Naive thymus-derived CD4-positive, alpha-beta T cell (primary cell): Measurements from ENCODE around the gene PARM1. TPM values are rescaled to one million over a fixed set of nuclear protein-coding genes. Genes with fewer than 3 reads are reported as not detected.

Source experiments
- ATAC-seq: fragments of 150-1000 bp; cut with Tn5 transposase; 2 replicates; pipeline ENCODE4 v1.10.0; 2021; ENCODE audit warnings: mild to moderate bottlenecking, moderate library complexity
- CTCF ChIA-PET: fragments of 350-600 bp; sonication (Branson Sonifier 250); formaldehyde crosslinking; loops from one replicate; lab custom pipeline; 2021; ENCODE audit warnings: antibody characterized with exemption; lab: Charles Lee
- POLR2A ChIA-PET: fragments of 350-600 bp; sonication (Branson Sonifier 250); formaldehyde crosslinking; loops from one replicate; lab custom pipeline; 2021; ENCODE audit warnings: antibody characterized with exemption, inconsistent platforms; lab: Charles Lee
- DNase-seq, 9 donors: peaks; one replicate each; pipeline versions ENCODE4 v3.0.0 to v3.0.0-alpha.2; 2020 to 2022; ENCODE audit warnings: mixed read lengths in 1 of 9
- H3K27ac ChIP-seq: one replicate; pipeline ENCODE4 v1.7.0; 2013; ENCODE audit warnings: mild to moderate bottlenecking, low read depth, low read length, moderate library complexity
- H3K27me3 ChIP-seq, 2 donors: one replicate each; pipeline ENCODE4 v1.7.0; 2013; ENCODE audit warnings: low read length in 2 of 2, mild to moderate bottlenecking in 2 of 2, moderate library complexity in 2 of 2; ENCODE audit not compliant: control insufficient read depth in 2 of 2, insufficient read depth in 2 of 2
- H3K36me3 ChIP-seq, 3 experiments: 1 replicate in 2 of 3; 2 replicates in 1 of 3; pipeline ENCODE4 v1.7.0; 2013; ENCODE audit warnings: low read length in 3 of 3, mild to moderate bottlenecking in 3 of 3, moderate library complexity in 1 of 3; ENCODE audit not compliant: insufficient read depth in 3 of 3, control insufficient read depth in 2 of 3
- H3K4me1 ChIP-seq, 2 donors: one replicate each; pipeline ENCODE4 v1.7.0; 2013; ENCODE audit warnings: low read length in 2 of 2, mild to moderate bottlenecking in 2 of 2, moderate library complexity in 1 of 2; ENCODE audit not compliant: control insufficient read depth in 2 of 2, insufficient read depth in 2 of 2
- H3K4me3 ChIP-seq: 2 replicates; pipeline ENCODE4 v1.7.0; 2013; ENCODE audit warnings: mild to moderate bottlenecking, low read length
- H3K9me3 ChIP-seq, 3 experiments: 1 replicate in 2 of 3; 2 replicates in 1 of 3; pipeline ENCODE4 v1.7.0; 2013; ENCODE audit warnings: low read length in 3 of 3; ENCODE audit not compliant: control insufficient read depth in 2 of 3
- H3K27ac Mint-ChIP-seq, 9 donors: one replicate each; pipeline ENCODE4 v1.8.0; 2020 to 2022; ENCODE audit warnings: mixed read lengths in 9 of 9, mild to moderate bottlenecking in 8 of 9, moderate library complexity in 5 of 9, inconsistent platforms in 2 of 9
- H3K27me3 Mint-ChIP-seq, 5 donors: one replicate each; pipeline ENCODE4 v1.8.0; 2021 to 2022; ENCODE audit warnings: mixed read lengths in 5 of 5, mild to moderate bottlenecking in 1 of 5
- H3K36me3 Mint-ChIP-seq, 5 donors: one replicate each; pipeline ENCODE4 v1.8.0; 2020 to 2022; ENCODE audit warnings: mixed read lengths in 5 of 5, mild to moderate bottlenecking in 3 of 5, inconsistent platforms in 1 of 5
- H3K4me1 Mint-ChIP-seq, 7 donors: one replicate each; pipeline ENCODE4 v1.8.0; 2020 to 2022; ENCODE audit warnings: mixed read lengths in 7 of 7, mild to moderate bottlenecking in 3 of 7, inconsistent platforms in 1 of 7
- H3K4me3 Mint-ChIP-seq, 10 donors: one replicate each; pipeline ENCODE4 v1.8.0; 2020 to 2022; ENCODE audit warnings: mild to moderate bottlenecking in 10 of 10, mixed read lengths in 10 of 10, moderate library complexity in 6 of 10, inconsistent platforms in 2 of 10
- H3K9me3 Mint-ChIP-seq, 11 donors: one replicate each; pipeline ENCODE4 v1.8.0; 2020 to 2022; ENCODE audit warnings: mixed read lengths in 11 of 11, mild to moderate bottlenecking in 4 of 11, inconsistent platforms in 1 of 11, moderate library complexity in 1 of 11
- intact Hi-C, 2 donors: fragments of 100-400 bp; cut with micrococcal nuclease; formaldehyde crosslinking; loops; one replicate each; pipeline ENCODE4 v1.15.1; 2023
- polyA plus RNA-seq, 2 donors: library from polyadenylated mRNA; unstranded; fragments of 300-500 nt; fragmentation: Illumina TruSeq; gene quantifications; one replicate each; pipeline ENCODE4 v1.2.3, GENCODE V29; 2021
- total RNA-seq, 6 experiments: library from RNA in 5 of 6; stranded (reverse) in 5 of 6; gene quantifications; 1 replicate in 5 of 6; 2 replicates in 1 of 6; pipeline ENCODE4 v1.2.3 and lab custom pipeline; 2021 to 2026

PARM1 gene
- total RNA-seq: under 1 TPM in 2 of 5 experiments, not detected in 3; 0.48 to 0.91 TPM
- under 1 TPM; 0.03 to 0.04 TPM for polyA plus RNA-seq
- not detected for total RNA-seq (lab: John Stamatoyannopoulos, UW)

DNA sequence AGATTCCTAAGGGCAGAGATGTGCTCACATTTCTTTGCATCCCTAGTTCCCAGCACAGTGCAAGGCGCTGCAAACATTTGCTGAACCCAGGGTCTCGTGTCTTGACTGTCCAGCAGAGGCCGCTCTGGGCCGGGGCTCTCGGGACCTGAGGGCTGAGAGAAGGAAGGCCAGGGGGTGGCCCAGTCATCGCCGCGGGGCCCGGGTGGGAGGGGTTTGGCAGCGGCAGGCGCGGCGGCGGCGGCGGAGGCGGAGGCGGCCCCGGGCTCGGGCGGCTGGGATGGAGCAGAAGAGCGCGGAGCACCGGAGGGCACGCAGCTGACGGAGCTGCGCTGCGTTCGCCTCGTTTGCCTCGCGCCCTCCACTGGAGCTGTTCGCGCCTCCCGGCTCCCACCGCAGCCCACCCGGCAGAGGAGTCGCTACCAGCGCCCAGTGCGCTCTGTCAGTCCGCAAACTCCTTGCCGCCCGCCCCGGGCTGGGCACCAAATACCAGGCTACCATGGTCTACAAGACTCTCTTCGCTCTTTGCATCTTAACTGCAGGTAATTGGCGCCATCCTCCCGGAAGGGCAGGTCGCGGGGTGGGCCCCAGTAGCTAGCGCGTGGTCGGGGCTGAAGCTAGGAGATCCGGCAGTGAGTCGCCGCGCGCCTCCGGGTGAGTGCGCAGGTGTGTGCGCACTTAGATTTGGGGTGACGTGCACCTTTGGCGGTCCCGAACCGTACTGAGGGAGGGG is at the start of gene PARM1:
TSS of gene PARM1 (plus strand) at position 285 of the 730 bp plus-strand sequence. CDS start at position 497, 212 bp downstream.
- Mint-ChIP-seq H3K9me3 (peaks cover 0 to 11% (median 0%) of the 10 kb centered on the region in 11 donors), H3K4me3 (peak within 1 kb of the TSS in 8 of 10 donors; percentile 1 to 67 (median 44)), H3K27ac (no peak within 1 kb of the TSS), H3K36me3 (no peaks in the 10 kb centered on the region), H3K4me1 (peaks cover 9 to 17% (median 10%) of the 10 kb centered on the region in 7 donors), H3K27me3 (peaks cover 49 to 81% (median 68%) of the 10 kb centered on the region in 5 donors)
- POLR2A ChIA-PET: no interaction called here
- Histone ChIP-seq H3K27me3 (no peaks in the 10 kb centered on the region), H3K4me1 (no peaks in the 10 kb centered on the region), H3K4me3 (no peak within 1 kb of the TSS), H3K27ac (no peak within 1 kb of the TSS), H3K9me3 (no peaks in the 10 kb centered on the region), H3K36me3 (no peaks in the 10 kb centered on the region)
- ATAC-seq (peak; percentile 71), DNase-seq (peak in 2 of 9 donors; percentile 5 to 50)
- intact Hi-C loops: no loop called here
- CTCF ChIA-PET: no interaction called here

DNA sequence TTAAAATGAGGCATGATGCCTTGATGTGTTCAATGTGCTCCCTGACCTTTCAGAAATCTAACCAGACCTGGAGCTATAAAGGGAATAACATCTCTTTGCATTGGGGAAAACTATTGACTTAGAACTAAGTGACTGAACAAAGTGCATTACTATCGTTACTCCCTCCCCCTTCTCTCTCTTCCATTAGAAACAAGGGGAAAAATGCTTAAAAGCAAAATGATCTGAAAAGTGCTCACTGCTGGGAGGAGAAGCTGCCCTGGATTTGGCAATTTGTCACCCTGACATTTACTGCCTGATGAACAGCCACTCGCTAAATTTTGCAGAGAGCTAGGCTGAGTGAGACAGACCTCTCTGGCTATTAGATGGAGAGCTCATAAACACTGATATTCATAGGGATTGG is 48.6 kb upstream of the PARM1 start:
- CTCF ChIA-PET: no interaction called here
- no peak for DNase-seq
- no peak for ATAC-seq
- no peaks in the 10 kb centered on the region for H3K4me1 Mint-ChIP-seq
- H3K36me3 Mint-ChIP-seq: no peaks in the 10 kb centered on the region
- Histone ChIP-seq H3K27me3 (no peaks in the 10 kb centered on the region), H3K36me3 (no peaks in the 10 kb centered on the region), H3K27ac (no peak overlapping the region), H3K4me1 (no peaks in the 10 kb centered on the region), H3K4me3 (no peak overlapping the region), H3K9me3 (no peaks in the 10 kb centered on the region)
- peaks cover 0 to 5% (median 0%) of the 10 kb centered on the region in 11 donors for H3K9me3 Mint-ChIP-seq
- intact Hi-C loops: no loop called here
- peaks cover 5 to 22% (median 8%) of the 10 kb centered on the region in 5 donors for H3K27me3 Mint-ChIP-seq
- no peak overlapping the region for H3K27ac Mint-ChIP-seq
- POLR2A ChIA-PET: no interaction called here
- no peak overlapping the region for H3K4me3 Mint-ChIP-seq

DNA sequence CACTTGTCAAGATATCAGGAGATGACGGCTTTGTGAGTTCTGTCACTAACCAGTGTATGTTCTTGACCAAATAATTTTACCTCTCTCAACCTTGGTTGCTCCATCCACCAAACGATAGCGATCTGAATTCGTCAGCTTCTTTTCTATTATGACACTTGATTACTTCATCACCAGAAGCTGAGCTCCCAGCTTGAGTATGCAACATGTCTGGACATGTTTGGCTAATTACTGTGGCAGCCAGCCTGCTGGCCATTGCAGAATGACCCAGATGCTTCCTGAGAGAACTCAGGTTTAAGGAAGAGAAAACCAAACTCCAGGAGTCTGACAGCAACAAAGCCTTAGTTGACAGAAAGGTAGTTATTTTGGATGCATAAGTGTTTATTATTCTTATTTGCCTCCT is 46.4 kb upstream of the PARM1 start:
- no peaks in the 10 kb centered on the region for H3K4me1 Mint-ChIP-seq
- no peak overlapping the region for H3K4me3 ChIP-seq
- CTCF ChIA-PET: no interaction called here

GRCh38 chr4:74890341-74890740 is 42.6 kb upstream of the PARM1 start:
- H3K9me3 Mint-ChIP-seq: peaks cover 0 to 5% (median 0%) of the 10 kb centered on the region in 11 donors
- Histone ChIP-seq H3K27me3 (no peaks in the 10 kb centered on the region), H3K9me3 (no peaks in the 10 kb centered on the region), H3K27ac (no peak overlapping the region), H3K36me3 (no peaks in the 10 kb centered on the region), H3K4me1 (no peaks in the 10 kb centered on the region), H3K4me3 (no peak overlapping the region)
- intact Hi-C loops: no loop called here
- POLR2A ChIA-PET: no interaction called here
- DNase-seq (no peak), ATAC-seq (no peak)
- H3K4me1 Mint-ChIP-seq: no peaks in the 10 kb centered on the region
- H3K36me3 Mint-ChIP-seq: no peaks in the 10 kb centered on the region
- H3K4me3 Mint-ChIP-seq: no peak overlapping the region
- H3K27ac Mint-ChIP-seq: no peak overlapping the region
- CTCF ChIA-PET: no interaction called here
- H3K27me3 Mint-ChIP-seq: peaks cover 0 to 11% (median 4%) of the 10 kb centered on the region in 5 donors

More for the DNA sequence above, 46.4 kb upstream of the PARM1 start:
- Mint-ChIP-seq H3K36me3 (no peaks in the 10 kb centered on the region), H3K27me3 (peaks cover 0 to 8% (median 4%) of the 10 kb centered on the region in 5 donors), H3K4me3 (no peak overlapping the region), H3K9me3 (peaks cover 0 to 5% (median 0%) of the 10 kb centered on the region in 11 donors), H3K27ac (no peak overlapping the region)
- H3K36me3 ChIP-seq: no peaks in the 10 kb centered on the region
- ATAC-seq: no peak
- H3K27me3 ChIP-seq: no peaks in the 10 kb centered on the region
- intact Hi-C loops: no loop called here
- no peak overlapping the region for H3K27ac ChIP-seq
- H3K4me1 ChIP-seq: no peaks in the 10 kb centered on the region
- POLR2A ChIA-PET: no interaction called here
- no peak for DNase-seq
- no peaks in the 10 kb centered on the region for H3K9me3 ChIP-seq

DNA sequence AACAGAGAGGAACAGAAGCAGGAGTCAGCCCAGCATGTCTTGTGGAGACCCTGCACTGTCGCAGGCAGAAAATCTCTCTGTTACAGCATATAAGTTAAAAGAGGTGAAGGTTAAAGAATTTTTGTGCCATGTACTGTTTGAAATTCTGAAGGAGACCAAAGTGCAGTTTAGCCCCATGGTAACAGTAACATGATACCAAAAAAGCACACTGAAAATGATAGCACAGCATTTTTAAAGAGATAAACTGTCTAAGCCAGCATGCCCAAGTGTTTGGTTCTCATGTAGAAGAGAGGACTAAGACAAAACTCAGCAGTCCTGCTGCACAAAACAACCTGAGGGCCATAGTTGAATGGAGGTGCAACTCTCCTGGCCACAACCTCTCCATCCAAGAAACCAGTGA is 41.9 kb upstream of the PARM1 start:
- H3K4me3 Mint-ChIP-seq: no peak overlapping the region
- H3K27ac Mint-ChIP-seq: no peak overlapping the region
- Histone ChIP-seq H3K4me3 (no peak overlapping the region), H3K27ac (no peak overlapping the region), H3K27me3 (no peaks in the 10 kb centered on the region), H3K9me3 (no peaks in the 10 kb centered on the region), H3K36me3 (no peaks in the 10 kb centered on the region), H3K4me1 (no peaks in the 10 kb centered on the region)
- POLR2A ChIA-PET: no interaction called here
- H3K36me3 Mint-ChIP-seq: no peaks in the 10 kb centered on the region
- intact Hi-C loops: no loop called here
- no peak for DNase-seq
- peaks cover 0 to 5% (median 0%) of the 10 kb centered on the region in 11 donors for H3K9me3 Mint-ChIP-seq
- peaks cover 0 to 11% (median 4%) of the 10 kb centered on the region in 5 donors for H3K27me3 Mint-ChIP-seq
- H3K4me1 Mint-ChIP-seq: no peaks in the 10 kb centered on the region
- no peak for ATAC-seq
- CTCF ChIA-PET: no interaction called here

DNA sequence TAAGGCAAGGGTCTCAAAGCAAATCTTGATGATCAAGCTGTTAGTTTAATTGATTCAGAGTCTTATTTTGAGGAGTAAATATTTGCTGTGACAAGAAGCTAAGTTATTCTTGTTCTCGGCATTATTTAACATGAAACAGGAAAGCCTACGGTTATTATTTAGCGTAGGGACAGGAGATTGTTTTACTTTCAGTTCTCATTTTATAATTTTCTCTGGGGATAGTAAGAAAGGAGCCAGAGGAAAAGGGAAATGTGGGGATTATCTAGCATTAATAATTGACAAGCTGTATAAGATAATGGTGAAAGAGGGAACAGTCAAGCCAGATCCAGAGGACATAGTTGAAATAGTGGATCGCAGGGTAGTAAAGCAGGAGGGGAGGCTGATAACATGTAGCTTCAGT is 39.7 kb upstream of the PARM1 start:
- POLR2A ChIA-PET: no interaction called here
- Mint-ChIP-seq H3K27me3 (peaks cover 0 to 11% (median 4%) of the 10 kb centered on the region in 5 donors), H3K4me1 (no peaks in the 10 kb centered on the region), H3K36me3 (no peaks in the 10 kb centered on the region), H3K4me3 (peak overlapping the region in 1 of 10 donors; percentile 11), H3K9me3 (peaks cover 0 to 5% (median 0%) of the 10 kb centered on the region in 11 donors), H3K27ac (no peak overlapping the region)
- H3K9me3 ChIP-seq: no peaks in the 10 kb centered on the region
- no peaks in the 10 kb centered on the region for H3K36me3 ChIP-seq
- DNase-seq (no peak), ATAC-seq (no peak)
- no peak overlapping the region for H3K4me3 ChIP-seq
- no peak overlapping the region for H3K27ac ChIP-seq
- intact Hi-C loops: no loop called here
- H3K27me3 ChIP-seq: no peaks in the 10 kb centered on the region
- CTCF ChIA-PET: interaction anchor here (1.5 kb wide), 1 partner anchor 20 kb away, joined by 3 read pairs; no protein-coding TSS in a partner anchor
- H3K4me1 ChIP-seq: no peaks in the 10 kb centered on the region

- no peak overlapping the region for H3K4me3 ChIP-seq
- no peak overlapping the region for H3K27ac Mint-ChIP-seq
- POLR2A ChIA-PET: no interaction called here
Measured at GRCh38 chr4:74896595-74896994, 36.3 kb upstream of the PARM1 start.

More at GRCh38 chr4:74896595-74896994, 36.3 kb upstream of the PARM1 start:
- Histone ChIP-seq H3K4me1 (no peaks in the 10 kb centered on the region), H3K27me3 (peaks cover 0 to 3% of the 10 kb centered on the region in 2 donors), H3K9me3 (no peaks in the 10 kb centered on the region), H3K27ac (no peak overlapping the region), H3K36me3 (no peaks in the 10 kb centered on the region)
- no peak overlapping the region for H3K4me3 Mint-ChIP-seq
- intact Hi-C loops: no loop called here
- H3K9me3 Mint-ChIP-seq: no peaks in the 10 kb centered on the region
- no peaks in the 10 kb centered on the region for H3K36me3 Mint-ChIP-seq
- CTCF ChIA-PET: no interaction called here
- H3K4me1 Mint-ChIP-seq: no peaks in the 10 kb centered on the region
- no peak for ATAC-seq
- DNase-seq: no peak
- H3K27me3 Mint-ChIP-seq: peaks cover 0 to 7% (median 6%) of the 10 kb centered on the region in 5 donors
